GM12878 (cell line): ENCODE measurements around the gene WDFY4. TPM values are rescaled to one million over a fixed set of nuclear protein-coding genes. Genes with fewer than 3 reads are reported as not detected.

ENCODE experiments used
- ATAC-seq: fragments of 200-7000 bp; cut with Tn5 transposase; 3 replicates; pipeline ENCODE4 v1.9.1; 2020; ENCODE audit warnings: mild to moderate bottlenecking, moderate library complexity
- BruUV-seq: library from RNA; stranded (reverse); fragments of 400-500 nt; replicated peaks from 2 replicates; lab custom pipeline; 2021; lab: Mats Ljungman, UMichigan
- CTCF ChIA-PET: fragments of 300-600 bp; sonication (Branson Sonifier 250); formaldehyde crosslinking; extraction: SDS; loops from one replicate; lab custom pipeline; 2021; ENCODE audit warnings: inconsistent platforms; lab: Yijun Ruan, JAX
- POLR2A ChIA-PET: fragments of 350-600 bp; formaldehyde crosslinking; extraction: SDS; loops from one replicate; lab custom pipeline; 2021; ENCODE audit warnings: inconsistent platforms; lab: Charles Lee
- RAD21 ChIA-PET: fragments of 300-600 bp; sonication (Branson Sonifier 250); formaldehyde crosslinking; loops from one replicate; lab custom pipeline; 2023; ENCODE audit warnings: antibody characterized with exemption; ENCODE audit not compliant: unreplicated experiment; lab: Charles Lee
- SMC1A ChIA-PET: fragments of 300-600 bp; sonication (Branson Sonifier 250); formaldehyde crosslinking; loops from one replicate; lab custom pipeline; 2023; ENCODE audit not compliant: unreplicated experiment, uncharacterized antibody; lab: Charles Lee
- DNase-seq: peaks from one replicate; pipeline ENCODE4 v3.0.0-alpha.2; 2011; ENCODE audit warnings: low read depth, low spot score
- FAIRE-seq: peaks from 3 replicates; lab custom pipeline; 2011; peaks lifted over from hg19 to GRCh38; lab: Jason Lieb, UNC
- H2AFZ ChIP-seq: 2 replicates; pipeline ENCODE4 v1.6.0; 2011; ENCODE audit warnings: low read depth, low read length, control low read depth; ENCODE audit not compliant: control insufficient read depth
- H3K27ac ChIP-seq: 2 replicates; pipeline ENCODE4 v1.5.1; 2011; ENCODE audit warnings: control low read depth; ENCODE audit not compliant: control insufficient read depth, insufficient read depth
- H3K27me3 ChIP-seq, 2 experiments: replicated peaks in 1 of 2; 2 replicates each; pipeline versions ENCODE4 v1.6.0 to v1.6.1; 2011; ENCODE audit warnings: low read length in 1 of 2; ENCODE audit not compliant: control insufficient read depth in 2 of 2, insufficient read depth in 2 of 2
- H3K36me3 ChIP-seq, 2 experiments: 2 replicates each; pipeline ENCODE4 v1.5.1; 2011; ENCODE audit warnings: low read length in 1 of 2; ENCODE audit not compliant: control insufficient read depth in 2 of 2, insufficient read depth in 2 of 2
- H3K4me1 ChIP-seq: 2 replicates; pipeline ENCODE4 v1.6.1; 2011; ENCODE audit warnings: mild to moderate bottlenecking, low read length, moderate library complexity, mixed read lengths; ENCODE audit not compliant: control insufficient read depth, insufficient read depth
- H3K4me2 ChIP-seq: 2 replicates; pipeline ENCODE4 v1.6.0; 2011; ENCODE audit warnings: control low read depth; ENCODE audit not compliant: control insufficient read depth, insufficient read depth
- H3K4me3 ChIP-seq: fragments of 200-600 bp; sonication (generic); 2 replicates; pipeline ENCODE4 v1.5.1; 2016
- H3K79me2 ChIP-seq: 2 replicates; pipeline ENCODE4 v1.6.0; 2011; ENCODE audit warnings: low read length; ENCODE audit not compliant: control insufficient read depth, insufficient read depth
- H3K9ac ChIP-seq: 2 replicates; pipeline ENCODE4 v1.8.0; 2011; ENCODE audit warnings: low read length, control low read depth, mixed read lengths; ENCODE audit not compliant: control insufficient read depth, insufficient read depth
- H3K9me3 ChIP-seq: replicated peaks from 3 replicates; pipeline ENCODE4 v1.5.1; 2011; ENCODE audit warnings: mild to moderate bottlenecking, low read length; ENCODE audit not compliant: control insufficient read depth, insufficient read depth
- H4K20me1 ChIP-seq: 2 replicates; pipeline ENCODE4 v1.6.0; 2011; ENCODE audit not compliant: control insufficient read depth, insufficient read depth
- NFXL1 ChIP-seq: fragments of 450-650 bp; IDR thresholded peaks from 2 replicates; pipeline ENCODE4 v1.6.1; 2017; ENCODE audit warnings: antibody characterized with exemption, mild to moderate bottlenecking, borderline replicate concordance
- WGBS: methylation state at CpG from one replicate; pipeline ENCODE4 v1.1.6; 2016; ENCODE audit warnings: low lambda C conversion rate; ENCODE audit not compliant: insufficient replicate concordance, insufficient coverage; ENCODE audit errors: missing lambda C conversion rate; 5-methylcytosine and 5-hydroxymethylcytosine counted together
- in situ Hi-C: fragments of 300-500 bp; cut with MboI; formaldehyde crosslinking; loops from 9 replicates; pipeline ENCODE4 v1.14.3; 2018; ENCODE audit warnings: mixed read lengths
- intact Hi-C: fragments of 100-400 bp; cut with micrococcal nuclease; formaldehyde crosslinking; loops from one replicate; pipeline ENCODE4 v1.14.2; 2022; ENCODE audit not compliant: unreplicated experiment
- polyA plus RNA-seq, 11 experiments: library from polyadenylated mRNA; depleted of rRNA in 4 of 11; unstranded in 6 of 11; stranded (reverse) in 5 of 11; fragments of >200 nt; fragmentation: Nextera tagmentation in 4 of 11; fragmentation: Illumina TruSeq in 1 of 11; extraction: Ambion mirVana in 4 of 11; extraction: Trizol in 1 of 11; gene quantifications; 1 replicate in 1 of 11; 2 replicates in 10 of 11; pipeline versions ENCODE4 v1.2.1 to v1.2.3, GENCODE V29; 2011 to 2016; ENCODE audit warnings: inconsistent platforms in 2 of 11, missing spikeins in 2 of 11, low read depth in 1 of 11
- total RNA-seq, 4 experiments: library from RNA; depleted of rRNA in 3 of 4; stranded (reverse); fragments of >200 nt in 3 of 4; fragmentation: Illumina TruSeq in 1 of 4; extraction: Trizol in 1 of 4; gene quantifications; 2 replicates each; pipeline versions ENCODE4 v1.2.1 to v1.2.3, GENCODE V29; 2013 to 2021
- TF ChIP-seq, protein P1 (sequence below): fragments of 450-650 bp; conservative IDR thresholded peaks from 2 replicates; pipeline ENCODE4 v1.6.1; 2017; ENCODE audit warnings: mild to moderate bottlenecking, moderate library complexity

The WDFY4 gene
- total and polyA plus RNA-seq, 10 of the 15 experiments (the other 5 are each of a cell fraction or from before 2014, with no cell fraction given), result 13.5 to 132 (median 47.3) TPM

DNA sequence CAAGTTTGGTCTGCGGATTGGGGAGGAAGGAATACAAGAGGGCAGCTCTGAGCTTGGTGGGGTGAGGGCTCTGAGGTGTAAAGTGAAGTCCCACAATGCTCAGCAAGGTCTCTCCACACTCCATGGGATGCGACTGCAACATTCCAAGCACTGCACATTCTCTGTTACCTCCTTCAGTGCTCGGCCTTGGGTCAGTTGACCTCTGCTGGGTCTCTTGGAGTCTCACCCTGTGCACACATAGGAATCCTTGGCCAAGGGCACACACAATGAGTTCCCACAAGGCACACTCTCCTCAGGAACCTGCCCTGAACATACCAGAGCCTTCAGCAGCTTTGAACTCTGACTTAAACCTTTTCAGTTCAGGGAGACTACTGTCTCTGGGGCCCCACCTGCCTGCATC is 2.4 kb upstream of the WDFY4 start:
- SMC1A ChIA-PET, result interaction anchor here (1.3 to 4.7 kb wide), 7 partner anchors 11 to 22 kb away, joined by 4 to 85 read pairs (median 4); no protein-coding TSS in a partner anchor
- RAD21 ChIA-PET, result interaction anchor here (2.1 to 4.8 kb wide), 3 partner anchors 10 to 24 kb away, joined by 8 to 87 read pairs (median 24); no protein-coding TSS in a partner anchor
- Histone ChIP-seq H3K27me3 (no peaks in the 10 kb centered on the region), H3K36me3 (no peaks in the 10 kb centered on the region)
- POLR2A ChIA-PET, result interaction anchor here (0.7 to 5.8 kb wide), 4 partner anchors 10 to 21 kb away, joined by 3 to 79 read pairs (median 18); no protein-coding TSS in a partner anchor
- no peak for FAIRE-seq
- intact Hi-C loops, result loop anchor here (10.0 kb wide), 1 partner anchor 503 kb away; the partner anchor contains the start of gene TMEM273
- DNase-seq, result no peak
- in situ Hi-C loops, result no loop called here
- CTCF ChIA-PET, result interaction anchor here (1.0 to 6.0 kb wide), 4 partner anchors 18 to 67 kb away, joined by 3 to 28 read pairs (median 5); no protein-coding TSS in a partner anchor
- TF ChIP-seq, protein P1, sequence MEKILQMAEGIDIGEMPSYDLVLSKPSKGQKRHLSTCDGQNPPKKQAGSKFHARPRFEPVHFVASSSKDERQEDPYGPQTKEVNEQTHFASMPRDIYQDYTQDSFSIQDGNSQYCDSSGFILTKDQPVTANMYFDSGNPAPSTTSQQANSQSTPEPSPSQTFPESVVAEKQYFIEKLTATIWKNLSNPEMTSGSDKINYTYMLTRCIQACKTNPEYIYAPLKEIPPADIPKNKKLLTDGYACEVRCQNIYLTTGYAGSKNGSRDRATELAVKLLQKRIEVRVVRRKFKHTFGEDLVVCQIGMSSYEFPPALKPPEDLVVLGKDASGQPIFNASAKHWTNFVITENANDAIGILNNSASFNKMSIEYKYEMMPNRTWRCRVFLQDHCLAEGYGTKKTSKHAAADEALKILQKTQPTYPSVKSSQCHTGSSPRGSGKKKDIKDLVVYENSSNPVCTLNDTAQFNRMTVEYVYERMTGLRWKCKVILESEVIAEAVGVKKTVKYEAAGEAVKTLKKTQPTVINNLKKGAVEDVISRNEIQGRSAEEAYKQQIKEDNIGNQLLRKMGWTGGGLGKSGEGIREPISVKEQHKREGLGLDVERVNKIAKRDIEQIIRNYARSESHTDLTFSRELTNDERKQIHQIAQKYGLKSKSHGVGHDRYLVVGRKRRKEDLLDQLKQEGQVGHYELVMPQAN, result no peak
- no peak for TF ChIP-seq NFXL1
- TF ChIP-seq, all 136 proteins: peak for 0
- Histone ChIP-seq H2AFZ (no peak overlapping the region; the same call in 1 of the 2 replicates), H3K27ac (peak overlapping the region; percentile 20; the same call in 1 of the 2 replicates), H3K4me3 (no peak overlapping the region), H3K4me2 (no peak overlapping the region), H3K4me1 (peaks cover 40% of the 10 kb centered on the region), H3K9me3 (peaks cover 5% of the 10 kb centered on the region; the same call in 2 of the 3 replicates), H3K9ac (no peak overlapping the region), H4K20me1 (no peaks in the 10 kb centered on the region), H3K79me2 (peaks cover 25% of the 10 kb centered on the region)
- ATAC-seq, result no peak
- no TSS peak for BruUV-seq
- 33% methylated on average over 3 of the region's 3 CpGs for WGBS
